ENCODE data around the gene ZNF592. TPM values are rescaled to one million over a fixed set of nuclear protein-coding genes. Genes with fewer than 3 reads are reported as not detected.

ZNF592 gene
- total and polyA plus RNA-seq, 9 of the 15 experiments (the other 6 are each of a cell fraction or from before 2014, with no cell fraction given), result 0.88 to 23.8 (median 7.4) TPM

- TF ChIP-seq ZNF280A (IDR thresholded peaks at IDR 0.05; ENCODE audit: low read depth, partially characterized antibody) (no peak), USF1 (CRISPR knock-in tag; IDR thresholded peaks at IDR 0.05) (no peak), CBX5 (IDR thresholded peaks at IDR 0.05; ENCODE audit: borderline replicate concordance, low read depth) (no peak), ZNF57 (CRISPR knock-in tag; IDR thresholded peaks at IDR 0.05) (no peak), ATF4 (CRISPR knock-in tag; IDR thresholded peaks at IDR 0.05) (no peak), ZNF512 (tag; IDR thresholded peaks at IDR 0.05) (peak; percentile 47; the same call in 1 of the 2 replicates), ZNF764 (CRISPR knock-in tag; IDR thresholded peaks at IDR 0.05; ENCODE audit: low read depth) (no peak), GABPB2 (CRISPR knock-in tag; conservative IDR thresholded peaks at IDR 0.05) (no peak), TEAD2 (tag; IDR thresholded peaks at IDR 0.05) (no peak), ADNP (tag; IDR thresholded peaks at IDR 0.05) (no peak), COPS2 (conservative IDR thresholded peaks at IDR 0.05) (no peak), PRMT5 (CRISPR knock-in tag; IDR thresholded peaks at IDR 0.05) (no peak), GATAD2A (IDR thresholded peaks at IDR 0.05) (peak; percentile 46; the same call in 1 of the 2 replicates), POLR2AphosphoS2 (IDR thresholded peaks at IDR 0.05; ENCODE audit: low read length) (no peak), ARID1B (IDR thresholded peaks at IDR 0.05) (peak; percentile 53; the same call in 1 of the 2 replicates), ZNF224 (CRISPR knock-in tag; IDR thresholded peaks at IDR 0.05) (no peak), CHAMP1 (IDR thresholded peaks at IDR 0.05) (no peak), JUN (IDR thresholded peaks at IDR 0.05; ENCODE audit: borderline replicate concordance, low read depth, low read length) (0 out of 2 replicates have a peak, but pooled peaks have one; percentile 8), JUN (CRISPR knock-in tag; IDR thresholded peaks at IDR 0.05; ENCODE audit: borderline replicate concordance) (no peak; the same call in 1 of the 2 replicates)
These were observed 32.2 kb upstream of the ZNF592 start, which contains the start of gene SEC11A (continued) for GRCh38 chr15:84716036-84716732.

Data from K562 (cell line).